Measurements from ENCODE around the gene PGLYRP2.

The PGLYRP2 gene

DNA sequence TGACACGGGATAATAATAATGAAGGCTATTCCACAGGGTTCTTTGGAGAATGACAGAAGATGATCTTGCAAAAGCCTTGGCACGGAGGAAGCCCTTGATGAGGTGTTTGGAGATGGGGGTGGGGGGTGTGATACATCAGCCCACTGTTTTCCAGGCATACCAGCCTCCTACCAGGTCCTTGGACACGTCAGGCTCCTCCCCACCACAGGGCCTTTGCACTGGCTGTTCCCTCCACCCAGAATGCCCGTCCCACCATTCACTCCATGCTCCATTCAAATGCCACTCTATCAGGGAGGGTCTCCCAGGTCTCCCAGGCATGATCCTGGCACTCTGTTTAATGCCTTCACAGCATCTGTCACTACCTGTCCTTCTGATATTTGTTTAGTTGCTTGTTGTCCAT, 32.2 kb downstream of the PGLYRP2 start:
- no peaks in the 10 kb centered on the region for H3K27me3 ChIP-seq (ENCODE audit: control insufficient read depth, insufficient read depth, low read length)
- TF ChIP-seq, protein P1, sequence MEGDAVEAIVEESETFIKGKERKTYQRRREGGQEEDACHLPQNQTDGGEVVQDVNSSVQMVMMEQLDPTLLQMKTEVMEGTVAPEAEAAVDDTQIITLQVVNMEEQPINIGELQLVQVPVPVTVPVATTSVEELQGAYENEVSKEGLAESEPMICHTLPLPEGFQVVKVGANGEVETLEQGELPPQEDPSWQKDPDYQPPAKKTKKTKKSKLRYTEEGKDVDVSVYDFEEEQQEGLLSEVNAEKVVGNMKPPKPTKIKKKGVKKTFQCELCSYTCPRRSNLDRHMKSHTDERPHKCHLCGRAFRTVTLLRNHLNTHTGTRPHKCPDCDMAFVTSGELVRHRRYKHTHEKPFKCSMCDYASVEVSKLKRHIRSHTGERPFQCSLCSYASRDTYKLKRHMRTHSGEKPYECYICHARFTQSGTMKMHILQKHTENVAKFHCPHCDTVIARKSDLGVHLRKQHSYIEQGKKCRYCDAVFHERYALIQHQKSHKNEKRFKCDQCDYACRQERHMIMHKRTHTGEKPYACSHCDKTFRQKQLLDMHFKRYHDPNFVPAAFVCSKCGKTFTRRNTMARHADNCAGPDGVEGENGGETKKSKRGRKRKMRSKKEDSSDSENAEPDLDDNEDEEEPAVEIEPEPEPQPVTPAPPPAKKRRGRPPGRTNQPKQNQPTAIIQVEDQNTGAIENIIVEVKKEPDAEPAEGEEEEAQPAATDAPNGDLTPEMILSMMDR (IDR thresholded peaks at IDR 0.05): no peak
- no peaks in the 10 kb centered on the region for H3K9me3 ChIP-seq (ENCODE audit: control insufficient read depth, low read length)
- no peaks in the 10 kb centered on the region for H3K36me3 ChIP-seq (ENCODE audit: control insufficient read depth, insufficient read depth, low read length)
- no peak overlapping the region for H3K4me3 ChIP-seq (ENCODE audit: low read depth, low read length)
- H3K79me2 ChIP-seq: no peaks in the 10 kb centered on the region
- no peak overlapping the region for H3K4me2 ChIP-seq (ENCODE audit: low read length)
- no peak overlapping the region for H2AFZ ChIP-seq
- no peak overlapping the region for H3K9ac ChIP-seq
- H3K4me1 ChIP-seq: no peaks in the 10 kb centered on the region
- H3K27ac ChIP-seq: no peak overlapping the region

DNA sequence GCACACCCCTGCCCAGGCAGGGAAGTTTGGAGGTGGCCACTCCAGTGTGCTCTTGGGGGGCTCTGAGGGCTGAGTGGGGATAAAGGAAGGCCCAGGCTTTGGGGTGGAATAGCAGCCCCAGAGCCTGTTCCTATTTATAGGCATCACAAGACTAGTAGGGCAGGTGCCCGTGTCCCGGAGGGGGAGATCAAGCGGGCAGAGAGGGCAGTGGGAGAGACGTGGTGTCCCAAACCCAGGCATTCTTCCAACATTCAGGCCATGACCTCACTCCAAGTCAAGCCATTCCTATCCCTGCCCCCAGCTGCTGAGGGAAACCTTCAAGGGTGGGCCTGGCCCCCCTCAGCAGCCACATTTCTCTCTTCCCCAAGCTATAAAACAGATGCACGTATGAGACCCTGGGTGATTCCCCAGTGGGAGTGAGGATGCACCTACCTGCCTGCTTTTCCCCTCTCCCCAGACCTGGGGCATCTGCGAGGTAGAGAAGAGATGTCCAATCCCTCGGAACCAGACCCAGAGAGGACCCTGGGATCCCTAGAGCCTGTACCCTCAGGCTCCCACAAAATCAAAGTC, 33.4 kb downstream of the PGLYRP2 start:
- TF ChIP-seq, protein P1 (IDR thresholded peaks at IDR 0.05): no peak
- Histone ChIP-seq H3K4me1 (no peaks in the 10 kb centered on the region), H2AFZ (no peak overlapping the region), H3K27me3 (ENCODE audit: control insufficient read depth, insufficient read depth, low read length) (no peaks in the 10 kb centered on the region), H3K4me3 (ENCODE audit: low read depth, low read length) (no peak overlapping the region), H3K27ac (no peak overlapping the region), H3K9me3 (ENCODE audit: control insufficient read depth, low read length) (no peaks in the 10 kb centered on the region), H3K79me2 (no peaks in the 10 kb centered on the region), H3K9ac (no peak overlapping the region), H3K4me2 (ENCODE audit: low read length) (peak overlapping the region; percentile 10), H3K36me3 (ENCODE audit: control insufficient read depth, insufficient read depth, low read length) (no peaks in the 10 kb centered on the region)

DNA sequence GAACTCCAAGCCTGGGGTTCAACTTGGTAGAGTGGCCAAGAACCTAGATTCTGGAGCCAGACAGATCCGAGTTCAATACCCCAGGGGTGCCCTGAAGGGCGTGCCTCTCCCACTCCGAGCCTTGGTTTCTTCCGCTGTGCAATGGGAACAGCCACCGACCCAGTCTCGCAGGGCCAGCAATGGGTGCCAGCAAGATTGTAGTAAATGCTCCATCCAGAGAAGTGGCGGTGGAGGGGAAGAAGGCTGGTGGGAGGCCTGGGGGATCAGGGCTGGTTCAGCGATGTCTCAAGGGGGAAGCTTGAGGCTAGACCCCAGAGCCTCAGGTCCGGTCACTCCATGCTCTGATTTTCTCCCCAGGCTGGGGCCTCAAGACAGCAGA, 34.1 kb downstream of the PGLYRP2 start:
- Histone ChIP-seq H3K9ac (no peak overlapping the region), H3K9me3 (ENCODE audit: control insufficient read depth, low read length) (no peaks in the 10 kb centered on the region), H3K4me1 (no peaks in the 10 kb centered on the region), H3K27ac (no peak overlapping the region), H3K36me3 (ENCODE audit: control insufficient read depth, insufficient read depth, low read length) (no peaks in the 10 kb centered on the region), H3K4me2 (ENCODE audit: low read length) (no peak overlapping the region), H3K27me3 (ENCODE audit: control insufficient read depth, insufficient read depth, low read length) (no peaks in the 10 kb centered on the region), H3K79me2 (no peaks in the 10 kb centered on the region), H3K4me3 (ENCODE audit: low read depth, low read length) (no peak overlapping the region), H2AFZ (no peak overlapping the region)
- TF ChIP-seq, protein P1 (IDR thresholded peaks at IDR 0.05): no peak

DNA sequence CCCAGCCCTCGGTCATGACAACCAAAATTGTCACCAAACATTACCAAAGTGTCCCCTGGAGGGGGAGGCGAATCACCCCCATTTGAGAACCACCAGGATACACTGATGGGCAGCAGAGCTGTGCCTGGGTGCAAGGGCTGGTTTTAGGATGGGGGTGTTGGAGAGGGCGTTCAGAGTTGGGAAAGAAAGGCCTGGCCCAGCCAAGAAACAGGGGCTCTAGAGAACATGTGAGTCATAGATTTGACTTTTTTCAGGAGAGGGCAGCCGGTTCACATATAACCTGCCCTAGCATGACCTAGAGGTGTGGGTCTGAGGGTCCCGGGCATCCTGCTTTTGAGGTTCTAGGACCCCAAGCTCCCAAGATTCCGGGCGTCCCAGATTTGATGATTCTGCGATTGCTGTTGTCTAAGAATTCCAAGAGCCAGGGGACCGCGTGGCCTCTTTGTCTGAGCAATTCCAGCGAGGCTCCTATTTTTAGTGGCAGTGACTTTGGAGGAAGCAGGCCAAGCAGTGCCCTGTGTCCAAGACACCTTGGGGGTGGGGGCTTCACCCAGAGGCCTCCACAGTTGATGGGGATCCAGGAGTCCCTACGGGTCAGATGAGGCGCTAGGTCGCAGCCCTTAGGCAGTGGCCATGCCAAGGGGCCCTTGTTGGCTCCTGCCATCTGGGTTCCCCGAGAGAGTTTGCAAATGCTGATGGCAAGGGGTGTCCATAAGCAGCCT, 34.6 kb downstream of the PGLYRP2 start:
- Histone ChIP-seq H3K4me2 (ENCODE audit: low read length) (no peak overlapping the region), H3K4me1 (no peaks in the 10 kb centered on the region), H3K4me3 (ENCODE audit: low read depth, low read length) (no peak overlapping the region), H3K9ac (no peak overlapping the region), H3K27me3 (ENCODE audit: control insufficient read depth, insufficient read depth, low read length) (no peaks in the 10 kb centered on the region), H3K79me2 (no peaks in the 10 kb centered on the region), H3K27ac (no peak overlapping the region), H3K9me3 (ENCODE audit: control insufficient read depth, low read length) (no peaks in the 10 kb centered on the region), H2AFZ (no peak overlapping the region), H3K36me3 (ENCODE audit: control insufficient read depth, insufficient read depth, low read length) (no peaks in the 10 kb centered on the region)
- TF ChIP-seq, protein P1 (IDR thresholded peaks at IDR 0.05): no peak

DNA sequence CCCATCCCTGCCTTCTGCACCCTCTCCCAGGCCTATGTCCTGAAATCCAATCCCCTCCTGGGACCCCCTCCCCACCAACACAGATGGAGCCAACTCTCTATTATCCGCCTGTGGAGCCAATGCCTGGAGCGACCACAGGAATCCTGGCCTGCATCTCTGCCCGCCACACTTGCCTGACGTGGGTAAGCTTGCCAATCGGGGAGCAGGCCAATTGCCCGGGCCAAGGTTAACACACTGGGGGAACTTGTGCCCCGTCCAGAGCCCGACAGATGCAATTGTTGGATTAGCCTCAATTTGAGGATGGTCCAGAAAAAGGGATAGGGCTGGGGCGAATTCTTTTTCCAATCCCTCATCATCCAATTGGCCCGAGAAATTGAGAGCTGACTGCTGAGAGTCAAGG, 35.5 kb downstream of the PGLYRP2 start:
- Histone ChIP-seq H3K27ac (no peak overlapping the region), H3K27me3 (ENCODE audit: control insufficient read depth, insufficient read depth, low read length) (no peaks in the 10 kb centered on the region), H2AFZ (no peak overlapping the region), H3K9me3 (ENCODE audit: control insufficient read depth, low read length) (no peaks in the 10 kb centered on the region), H3K4me1 (no peaks in the 10 kb centered on the region), H3K4me3 (ENCODE audit: low read depth, low read length) (no peak overlapping the region), H3K9ac (no peak overlapping the region), H3K79me2 (no peaks in the 10 kb centered on the region), H3K4me2 (ENCODE audit: low read length) (no peak overlapping the region), H3K36me3 (ENCODE audit: control insufficient read depth, insufficient read depth, low read length) (no peaks in the 10 kb centered on the region)
- TF ChIP-seq, protein P1 (IDR thresholded peaks at IDR 0.05): no peak
